ENCODE measurements around the gene UNG.

DNA sequence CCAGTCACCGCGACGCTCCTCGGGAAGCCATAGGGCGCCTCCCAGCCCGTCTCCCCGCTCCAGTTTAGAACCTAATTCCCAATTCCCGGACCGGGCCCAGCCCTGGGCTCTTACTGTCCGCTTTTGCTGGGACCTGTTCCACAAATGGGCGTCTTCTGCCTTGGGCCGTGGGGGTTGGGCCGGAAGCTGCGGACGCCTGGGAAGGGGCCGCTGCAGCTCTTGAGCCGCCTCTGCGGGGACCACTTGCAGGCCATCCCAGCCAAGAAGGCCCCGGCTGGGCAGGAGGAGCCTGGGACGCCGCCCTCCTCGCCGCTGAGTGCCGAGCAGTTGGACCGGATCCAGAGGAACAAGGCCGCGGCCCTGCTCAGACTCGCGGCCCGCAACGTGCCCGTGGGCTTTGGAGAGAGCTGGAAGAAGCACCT lies 797 bp downstream of the UNG start:
- TF ChIP-seq EZH2 (IDR thresholded peaks at IDR 0.05; ENCODE audit: low read depth, unreplicated experiment): no peak
- no peak for TF ChIP-seq ZNF331 (CRISPR knock-in tag; IDR thresholded peaks at IDR 0.05; ENCODE audit: low read depth)
- TF ChIP-seq, protein P1, sequence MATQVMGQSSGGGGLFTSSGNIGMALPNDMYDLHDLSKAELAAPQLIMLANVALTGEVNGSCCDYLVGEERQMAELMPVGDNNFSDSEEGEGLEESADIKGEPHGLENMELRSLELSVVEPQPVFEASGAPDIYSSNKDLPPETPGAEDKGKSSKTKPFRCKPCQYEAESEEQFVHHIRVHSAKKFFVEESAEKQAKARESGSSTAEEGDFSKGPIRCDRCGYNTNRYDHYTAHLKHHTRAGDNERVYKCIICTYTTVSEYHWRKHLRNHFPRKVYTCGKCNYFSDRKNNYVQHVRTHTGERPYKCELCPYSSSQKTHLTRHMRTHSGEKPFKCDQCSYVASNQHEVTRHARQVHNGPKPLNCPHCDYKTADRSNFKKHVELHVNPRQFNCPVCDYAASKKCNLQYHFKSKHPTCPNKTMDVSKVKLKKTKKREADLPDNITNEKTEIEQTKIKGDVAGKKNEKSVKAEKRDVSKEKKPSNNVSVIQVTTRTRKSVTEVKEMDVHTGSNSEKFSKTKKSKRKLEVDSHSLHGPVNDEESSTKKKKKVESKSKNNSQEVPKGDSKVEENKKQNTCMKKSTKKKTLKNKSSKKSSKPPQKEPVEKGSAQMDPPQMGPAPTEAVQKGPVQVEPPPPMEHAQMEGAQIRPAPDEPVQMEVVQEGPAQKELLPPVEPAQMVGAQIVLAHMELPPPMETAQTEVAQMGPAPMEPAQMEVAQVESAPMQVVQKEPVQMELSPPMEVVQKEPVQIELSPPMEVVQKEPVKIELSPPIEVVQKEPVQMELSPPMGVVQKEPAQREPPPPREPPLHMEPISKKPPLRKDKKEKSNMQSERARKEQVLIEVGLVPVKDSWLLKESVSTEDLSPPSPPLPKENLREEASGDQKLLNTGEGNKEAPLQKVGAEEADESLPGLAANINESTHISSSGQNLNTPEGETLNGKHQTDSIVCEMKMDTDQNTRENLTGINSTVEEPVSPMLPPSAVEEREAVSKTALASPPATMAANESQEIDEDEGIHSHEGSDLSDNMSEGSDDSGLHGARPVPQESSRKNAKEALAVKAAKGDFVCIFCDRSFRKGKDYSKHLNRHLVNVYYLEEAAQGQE (IDR thresholded peaks at IDR 0.05; ENCODE audit: unreplicated experiment): no peak
- TF ChIP-seq POLR2AphosphoS5 (IDR thresholded peaks at IDR 0.05; ENCODE audit: low read depth): peak; percentile 28; the same call in 1 of the 2 replicates
- TF ChIP-seq, protein P2, sequence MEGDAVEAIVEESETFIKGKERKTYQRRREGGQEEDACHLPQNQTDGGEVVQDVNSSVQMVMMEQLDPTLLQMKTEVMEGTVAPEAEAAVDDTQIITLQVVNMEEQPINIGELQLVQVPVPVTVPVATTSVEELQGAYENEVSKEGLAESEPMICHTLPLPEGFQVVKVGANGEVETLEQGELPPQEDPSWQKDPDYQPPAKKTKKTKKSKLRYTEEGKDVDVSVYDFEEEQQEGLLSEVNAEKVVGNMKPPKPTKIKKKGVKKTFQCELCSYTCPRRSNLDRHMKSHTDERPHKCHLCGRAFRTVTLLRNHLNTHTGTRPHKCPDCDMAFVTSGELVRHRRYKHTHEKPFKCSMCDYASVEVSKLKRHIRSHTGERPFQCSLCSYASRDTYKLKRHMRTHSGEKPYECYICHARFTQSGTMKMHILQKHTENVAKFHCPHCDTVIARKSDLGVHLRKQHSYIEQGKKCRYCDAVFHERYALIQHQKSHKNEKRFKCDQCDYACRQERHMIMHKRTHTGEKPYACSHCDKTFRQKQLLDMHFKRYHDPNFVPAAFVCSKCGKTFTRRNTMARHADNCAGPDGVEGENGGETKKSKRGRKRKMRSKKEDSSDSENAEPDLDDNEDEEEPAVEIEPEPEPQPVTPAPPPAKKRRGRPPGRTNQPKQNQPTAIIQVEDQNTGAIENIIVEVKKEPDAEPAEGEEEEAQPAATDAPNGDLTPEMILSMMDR (conservative IDR thresholded peaks at IDR 0.05; ENCODE audit: low read depth in 2 of 2): no peak
- no peak for TF ChIP-seq NANOG (IDR thresholded peaks at IDR 0.05; ENCODE audit: borderline replicate concordance)
